Kidney epithelial cell (primary cell): ENCODE measurements around the gene N4BP3. TPM values are rescaled to one million over a fixed set of nuclear protein-coding genes. Genes with fewer than 3 reads are reported as not detected.

Experiments
- DNase-seq: peaks from one replicate; pipeline ENCODE4 v3.0.0-alpha.2; 2010; ENCODE audit warnings: low read depth
- H3K27me3 ChIP-seq: 2 replicates; pipeline ENCODE4 v1.6.0; 2011; ENCODE audit warnings: low read length; ENCODE audit not compliant: control insufficient read depth, insufficient read depth
- H3K36me3 ChIP-seq: 2 replicates; pipeline ENCODE4 v1.5.1; 2011; ENCODE audit warnings: low read length; ENCODE audit not compliant: control insufficient read depth, insufficient read depth
- H3K4me3 ChIP-seq: 2 replicates; pipeline ENCODE4 v1.5.1; 2011; ENCODE audit warnings: low read depth, mild to moderate bottlenecking, control low read depth, low read length
- CTCF ChIP-seq: IDR thresholded peaks from 2 replicates; pipeline ENCODE4 v1.5.1; 2011; ENCODE audit warnings: mild to moderate bottlenecking, moderate library complexity, low read length, control low read depth, inconsistent platforms; ENCODE audit not compliant: insufficient read depth, poor library complexity, severe bottlenecking
- total RNA-seq: library from RNA; depleted of rRNA; stranded (reverse); fragments of >200 nt; gene quantifications from 2 replicates; pipeline ENCODE4 v1.2.3, GENCODE V29; 2015

The N4BP3 gene
- total RNA-seq, 1 donor from 2014 or later: 6.8 TPM

DNA sequence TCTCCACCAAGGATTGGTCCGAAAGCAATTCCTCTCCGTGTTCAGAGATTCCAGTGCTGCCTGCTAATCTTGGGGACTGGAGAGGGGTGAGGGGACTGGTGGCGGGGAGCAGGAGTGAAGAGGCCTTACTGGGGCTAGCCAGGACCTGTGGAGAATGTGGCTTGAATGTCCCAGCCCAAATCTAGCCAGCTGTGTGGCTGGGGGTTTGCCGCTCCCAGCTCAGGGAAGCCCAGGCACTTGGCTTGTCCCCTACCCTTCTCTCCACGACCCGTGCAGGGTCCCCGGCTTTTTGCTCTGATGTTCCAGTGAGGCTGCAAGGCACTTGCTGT is 2.4 kb downstream of the N4BP3 start:
- TF ChIP-seq CTCF: no peak

GRCh38 chr5:178116143-178116885 is 3.0 kb downstream of the N4BP3 start:
- DNase-seq: no peak
- Histone ChIP-seq H3K4me3 (no peak overlapping the region), H3K36me3 (no peaks in the 10 kb centered on the region), H3K27me3 (peaks cover 5% of the 10 kb centered on the region)
- no peak for TF ChIP-seq CTCF

More for the DNA sequence above, 2.4 kb downstream of the N4BP3 start:
- Histone ChIP-seq H3K27me3 (peaks cover 5% of the 10 kb centered on the region), H3K36me3 (no peaks in the 10 kb centered on the region), H3K4me3 (no peak overlapping the region)
- no peak for DNase-seq

DNA sequence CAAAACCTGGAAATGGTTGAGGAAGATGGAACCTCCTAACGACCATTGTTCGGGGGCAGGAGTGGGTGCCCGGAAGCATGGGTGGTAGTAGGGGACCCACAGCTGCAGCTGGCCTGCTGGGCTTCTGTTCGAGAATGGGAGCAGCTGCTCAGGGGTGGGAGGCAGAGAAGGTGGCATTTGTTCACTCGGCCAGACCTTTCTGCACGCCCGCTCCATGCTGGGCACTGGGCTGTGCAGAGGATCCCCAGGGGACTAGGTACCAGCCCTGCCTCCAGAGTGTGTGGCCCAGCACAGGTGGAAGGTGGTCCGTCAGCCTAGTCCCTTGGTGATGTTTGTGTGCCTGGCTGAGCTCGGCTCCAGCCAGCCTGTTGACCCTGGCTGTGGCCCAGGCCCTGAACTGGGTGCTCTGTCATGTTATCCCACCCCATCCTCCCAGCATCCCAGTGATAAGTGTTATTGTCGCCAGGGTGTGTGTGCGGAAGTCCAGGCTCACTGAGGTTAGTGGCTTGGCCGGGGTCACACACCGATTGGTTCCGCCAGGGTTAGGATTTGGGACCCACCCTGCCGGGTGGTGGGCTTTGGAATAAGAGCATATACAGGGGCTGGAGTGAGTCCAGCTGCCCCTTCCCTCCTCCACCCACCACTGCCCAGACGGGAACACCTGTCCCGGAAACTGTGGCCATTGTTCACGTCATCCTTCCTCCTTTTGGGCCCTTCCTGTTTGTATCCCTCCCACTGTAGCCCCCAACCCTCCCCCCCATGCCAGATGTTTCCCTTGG is 4.8 kb downstream of the N4BP3 start:
- no peak for TF ChIP-seq CTCF
- DNase-seq: no peak
- Histone ChIP-seq H3K4me3 (no peak overlapping the region), H3K27me3 (peaks cover 2% of the 10 kb centered on the region), H3K36me3 (no peaks in the 10 kb centered on the region)

DNA sequence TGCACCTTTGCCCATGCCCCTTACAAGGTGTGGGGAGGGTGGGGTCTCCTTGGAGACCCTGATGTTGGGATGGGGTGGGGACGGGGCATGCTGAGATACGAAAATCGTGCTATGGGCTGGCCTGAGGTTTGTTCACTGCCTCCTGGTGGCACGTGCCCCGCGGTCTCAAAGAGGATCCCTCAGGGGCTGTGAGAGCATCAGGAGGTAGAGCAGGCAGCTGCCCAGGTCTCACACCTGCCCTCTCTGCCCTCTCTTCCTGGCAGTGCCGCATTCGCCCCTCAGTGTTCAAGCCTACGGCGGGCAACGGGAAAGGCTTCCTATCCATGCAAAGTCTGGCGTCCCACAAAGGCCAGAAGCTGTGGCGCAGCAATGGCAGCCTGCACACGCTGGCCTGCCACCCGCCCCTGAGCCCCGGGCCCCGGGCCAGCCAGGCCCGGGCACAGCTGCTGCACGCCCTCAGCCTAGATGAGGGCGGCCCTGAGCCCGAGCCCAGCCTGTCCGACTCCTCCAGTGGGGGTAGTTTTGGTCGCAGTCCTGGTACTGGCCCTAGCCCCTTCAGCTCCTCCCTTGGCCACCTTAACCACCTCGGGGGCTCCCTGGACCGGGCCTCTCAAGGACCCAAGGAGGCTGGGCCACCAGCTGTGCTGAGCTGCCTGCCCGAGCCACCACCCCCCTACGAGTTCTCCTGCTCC is 6.7 kb downstream of the N4BP3 start:
- no peak overlapping the region for H3K4me3 ChIP-seq
- no peaks in the 10 kb centered on the region for H3K27me3 ChIP-seq
- DNase-seq: no peak
- TF ChIP-seq CTCF: no peak
- no peaks in the 10 kb centered on the region for H3K36me3 ChIP-seq

GRCh38 chr5:178120607-178121357 is 7.5 kb downstream of the N4BP3 start:
- no peak overlapping the region for H3K4me3 ChIP-seq
- peak; percentile 75 for TF ChIP-seq CTCF

More at GRCh38 chr5:178120607-178121357, 7.5 kb downstream of the N4BP3 start:
- peak; percentile 61 for DNase-seq
- no peaks in the 10 kb centered on the region for H3K36me3 ChIP-seq
- H3K27me3 ChIP-seq: no peaks in the 10 kb centered on the region
